Measurements from ENCODE around the gene MBD5. TPM values are rescaled to one million over a fixed set of nuclear protein-coding genes. Genes with fewer than 3 reads are reported as not detected.

MBD5 gene
- polyA plus RNA-seq, 1 donor (not counting 4 experiments of a cell fraction or from before 2014, with no cell fraction given) = 20.1 TPM

DNA sequence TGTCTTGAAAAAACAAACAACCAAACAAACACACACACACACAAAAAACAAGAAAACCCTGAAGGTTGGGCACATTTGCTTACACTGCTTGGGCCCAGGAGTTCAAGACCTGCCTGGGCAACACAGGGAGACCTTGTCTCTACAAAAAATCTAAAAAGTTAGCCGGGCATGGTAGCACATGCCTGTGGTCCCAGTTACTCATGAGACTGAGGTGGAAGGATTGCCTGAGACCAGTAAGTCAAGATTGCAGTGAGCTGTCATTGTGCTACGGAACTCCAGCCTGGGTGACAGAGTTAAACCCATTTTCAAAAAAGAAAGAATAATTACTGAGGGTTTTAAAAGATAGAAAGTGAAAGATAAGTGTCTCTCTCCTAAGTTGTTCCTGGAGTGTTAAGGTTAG is 103.4 kb downstream of the MBD5 start:
- H3K27ac ChIP-seq (ENCODE audit: control insufficient read depth, insufficient read depth, low read length) = peak overlapping the region; percentile 42
- dilution Hi-C loops (cut with MboI; ENCODE audit: extremely low pct_ligation_motif_present, low sequenced_read_pairs) = no loop called here
- peak overlapping the region; percentile 69 for H3K4me2 ChIP-seq (ENCODE audit: control insufficient read depth, extremely low read depth, insufficient read depth, low read depth, low read length)
- FAIRE-seq = peak; percentile 60
- TF ChIP-seq, protein P1, sequence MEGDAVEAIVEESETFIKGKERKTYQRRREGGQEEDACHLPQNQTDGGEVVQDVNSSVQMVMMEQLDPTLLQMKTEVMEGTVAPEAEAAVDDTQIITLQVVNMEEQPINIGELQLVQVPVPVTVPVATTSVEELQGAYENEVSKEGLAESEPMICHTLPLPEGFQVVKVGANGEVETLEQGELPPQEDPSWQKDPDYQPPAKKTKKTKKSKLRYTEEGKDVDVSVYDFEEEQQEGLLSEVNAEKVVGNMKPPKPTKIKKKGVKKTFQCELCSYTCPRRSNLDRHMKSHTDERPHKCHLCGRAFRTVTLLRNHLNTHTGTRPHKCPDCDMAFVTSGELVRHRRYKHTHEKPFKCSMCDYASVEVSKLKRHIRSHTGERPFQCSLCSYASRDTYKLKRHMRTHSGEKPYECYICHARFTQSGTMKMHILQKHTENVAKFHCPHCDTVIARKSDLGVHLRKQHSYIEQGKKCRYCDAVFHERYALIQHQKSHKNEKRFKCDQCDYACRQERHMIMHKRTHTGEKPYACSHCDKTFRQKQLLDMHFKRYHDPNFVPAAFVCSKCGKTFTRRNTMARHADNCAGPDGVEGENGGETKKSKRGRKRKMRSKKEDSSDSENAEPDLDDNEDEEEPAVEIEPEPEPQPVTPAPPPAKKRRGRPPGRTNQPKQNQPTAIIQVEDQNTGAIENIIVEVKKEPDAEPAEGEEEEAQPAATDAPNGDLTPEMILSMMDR (optimal IDR thresholded peaks at IDR 0.05 in 1 of 3, IDR thresholded peaks at IDR 0.05 in 1 of 3, conservative IDR thresholded peaks at IDR 0.05 in 1 of 3; ENCODE audit: extremely low read depth in 1 of 3, insufficient read depth in 2 of 3, low read length in 3 of 3) = no peak
- TF ChIP-seq EZH2 (IDR thresholded peaks at IDR 0.05; ENCODE audit: low read length) = no peak
- no peaks in the 10 kb centered on the region for H4K20me1 ChIP-seq (ENCODE audit: control insufficient read depth, extremely low read depth, insufficient read depth, low read length)
- H3K4me3 ChIP-seq (ENCODE audit: control insufficient read depth in 2 of 3, extremely low read depth in 1 of 3, insufficient read depth in 2 of 3, low read depth in 1 of 3, low read length in 3 of 3) = no peak overlapping the region
- H3K9me3 ChIP-seq (ENCODE audit: control insufficient read depth, low read depth, low read length) = no peaks in the 10 kb centered on the region
- H3K79me2 ChIP-seq (ENCODE audit: control insufficient read depth, insufficient read depth, low read length) = no peaks in the 10 kb centered on the region
- no peaks in the 10 kb centered on the region for H3K27me3 ChIP-seq (ENCODE audit: control insufficient read depth, extremely low read depth, insufficient read depth, low read length)
- peaks cover 14% of the 10 kb centered on the region for H3K4me1 ChIP-seq (ENCODE audit: control insufficient read depth, extremely low read depth, insufficient read depth, low read length)
- no peak overlapping the region for H3K9ac ChIP-seq (ENCODE audit: control insufficient read depth, extremely low read depth, insufficient read depth, low read length)
- peak; percentile 23 for DNase-seq (ENCODE audit: low read depth, low spot score)
- no peaks in the 10 kb centered on the region for H3K9me1 ChIP-seq (ENCODE audit: control insufficient read depth, extremely low read depth, insufficient read depth, low read length)
- H3K36me3 ChIP-seq (ENCODE audit: control insufficient read depth in 2 of 2, extremely low read depth in 1 of 2, insufficient read depth in 2 of 2, low read length in 2 of 2) = no peaks in the 10 kb centered on the region
- H2AFZ ChIP-seq (ENCODE audit: control insufficient read depth, low read length) = no peak overlapping the region

DNA sequence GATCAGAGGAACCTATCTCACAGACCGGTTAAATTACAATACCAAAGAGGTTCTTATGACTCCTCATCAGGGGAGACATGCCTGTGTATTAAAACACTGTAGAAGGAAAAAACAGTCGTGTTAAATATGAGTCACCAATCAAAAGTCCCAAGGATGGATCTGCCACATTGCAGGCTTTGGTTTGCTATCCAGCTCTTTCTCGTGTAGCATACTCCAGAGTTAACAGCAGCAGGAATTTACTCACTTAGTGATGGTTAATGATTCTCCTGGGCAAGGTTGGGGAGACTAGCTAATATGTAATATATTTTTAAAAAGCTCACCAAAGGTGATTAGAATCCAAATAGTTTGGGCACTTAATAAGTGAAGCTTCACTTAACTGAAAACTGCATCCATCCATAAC is 109.7 kb downstream of the MBD5 start:
- no peaks in the 10 kb centered on the region for H3K9me1 ChIP-seq (ENCODE audit: control insufficient read depth, extremely low read depth, insufficient read depth, low read length)
- no peaks in the 10 kb centered on the region for H3K4me1 ChIP-seq (ENCODE audit: control insufficient read depth, extremely low read depth, insufficient read depth, low read length)
- H3K36me3 ChIP-seq (ENCODE audit: control insufficient read depth in 2 of 2, extremely low read depth in 1 of 2, insufficient read depth in 2 of 2, low read length in 2 of 2) = no peaks in the 10 kb centered on the region
- H3K9me3 ChIP-seq (ENCODE audit: control insufficient read depth, low read depth, low read length) = no peaks in the 10 kb centered on the region
- H3K4me3 ChIP-seq (ENCODE audit: control insufficient read depth in 2 of 3, extremely low read depth in 1 of 3, insufficient read depth in 2 of 3, low read depth in 1 of 3, low read length in 3 of 3) = no peak overlapping the region
- no peak overlapping the region for H3K27ac ChIP-seq (ENCODE audit: control insufficient read depth, insufficient read depth, low read length)
- H3K9ac ChIP-seq (ENCODE audit: control insufficient read depth, extremely low read depth, insufficient read depth, low read length) = no peak overlapping the region
- TF ChIP-seq EZH2 (IDR thresholded peaks at IDR 0.05; ENCODE audit: low read length) = no peak
- TF ChIP-seq, protein P1 (optimal IDR thresholded peaks at IDR 0.05 in 1 of 3, IDR thresholded peaks at IDR 0.05 in 1 of 3, conservative IDR thresholded peaks at IDR 0.05 in 1 of 3; ENCODE audit: extremely low read depth in 1 of 3, insufficient read depth in 2 of 3, low read length in 3 of 3) = no peak
- H3K4me2 ChIP-seq (ENCODE audit: control insufficient read depth, extremely low read depth, insufficient read depth, low read depth, low read length) = no peak overlapping the region
- DNase-seq (ENCODE audit: low read depth, low spot score) = no peak
- dilution Hi-C loops (cut with MboI; ENCODE audit: extremely low pct_ligation_motif_present, low sequenced_read_pairs) = no loop called here
- no peaks in the 10 kb centered on the region for H4K20me1 ChIP-seq (ENCODE audit: control insufficient read depth, extremely low read depth, insufficient read depth, low read length)
- FAIRE-seq = no peak
- no peaks in the 10 kb centered on the region for H3K79me2 ChIP-seq (ENCODE audit: control insufficient read depth, insufficient read depth, low read length)
- no peaks in the 10 kb centered on the region for H3K27me3 ChIP-seq (ENCODE audit: control insufficient read depth, extremely low read depth, insufficient read depth, low read length)
- no peak overlapping the region for H2AFZ ChIP-seq (ENCODE audit: control insufficient read depth, low read length)
